Gastroesophageal sphincter (tissue), 4 donors: Measurements from ENCODE around the gene LRP1B. TPM values are rescaled to one million over a fixed set of nuclear protein-coding genes. Genes with fewer than 3 reads are reported as not detected.

Experiments used
- ATAC-seq: fragments of 150-250 bp; one replicate; pipeline ENCODE4 v1.9.1; 2016; ENCODE audit warnings: mild to moderate bottlenecking, moderate library complexity
- H3K27ac ChIP-seq, 4 donors: fragments of 200-600 bp; sonication (generic) in 3 of 4; 1 replicate in 3 of 4; 2 replicates in 1 of 4; pipeline ENCODE4 v1.5.1; 2016 to 2019
- H3K27me3 ChIP-seq: fragments of 200-600 bp; sonication (generic); one replicate; pipeline ENCODE4 v1.5.1; 2019
- H3K36me3 ChIP-seq, 2 donors: fragments of 200-600 bp; sonication (generic); one replicate each; pipeline ENCODE4 v1.5.1; 2019; ENCODE audit warnings: control low read depth in 1 of 2
- H3K4me1 ChIP-seq, 3 donors: fragments of 200-600 bp; sonication (generic); 1 replicate in 2 of 3; 2 replicates in 1 of 3; pipeline ENCODE4 v1.5.1; 2016 to 2019; ENCODE audit warnings: control low read depth in 2 of 3
- H3K4me3 ChIP-seq, 2 donors: fragments of 200-600 bp; sonication (generic); one replicate each; pipeline ENCODE4 v1.5.1; 2019; ENCODE audit warnings: mild to moderate bottlenecking in 1 of 2, moderate library complexity in 1 of 2
- H3K9me3 ChIP-seq, 3 donors: fragments of 200-600 bp; sonication (generic); one replicate each; pipeline ENCODE4 v1.5.1; 2017 to 2019; ENCODE audit warnings: control low read depth in 2 of 3
- CTCF ChIP-seq, 4 experiments: fragments of 200-600 bp in 2 of 4; fragments of 450-650 bp in 2 of 4; sonication (generic) in 1 of 4; IDR thresholded peaks; one replicate each; pipeline ENCODE4 v1.5.1; 2017 to 2019; ENCODE audit warnings: antibody characterized with exemption in 4 of 4, mild to moderate bottlenecking in 2 of 4, moderate library complexity in 2 of 4
- EP300 ChIP-seq: sonication (generic); formaldehyde crosslinking; IDR thresholded peaks from one replicate; pipeline ENCODE4 v1.6.1; 2017; ENCODE audit warnings: antibody characterized with exemption, mild to moderate bottlenecking
- POLR2A ChIP-seq, 2 donors: fragments of 450-650 bp; IDR thresholded peaks; one replicate each; pipeline ENCODE4 v1.6.1; 2017; ENCODE audit warnings: antibody characterized with exemption in 2 of 2, mild to moderate bottlenecking in 2 of 2, moderate library complexity in 1 of 2
- POLR2AphosphoS5 ChIP-seq: sonication (generic); formaldehyde crosslinking; IDR thresholded peaks from one replicate; pipeline ENCODE4 v1.6.1; 2017; ENCODE audit warnings: antibody characterized with exemption
- WGBS, 2 donors: methylation state at CpG; one replicate each; pipeline ENCODE4 v1.1.5; 2018; ENCODE audit warnings: low coverage in 1 of 2; 5-methylcytosine and 5-hydroxymethylcytosine counted together
- total RNA-seq, 4 donors: library from RNA; depleted of rRNA; stranded (reverse); fragments of >200 nt; gene quantifications; one replicate each; pipeline ENCODE4 v1.1.0, GENCODE V29; 2016

LRP1B gene
- total RNA-seq, 4 donors from 2014 or later: 0.27 to 20.7 (median 3.2) TPM

DNA sequence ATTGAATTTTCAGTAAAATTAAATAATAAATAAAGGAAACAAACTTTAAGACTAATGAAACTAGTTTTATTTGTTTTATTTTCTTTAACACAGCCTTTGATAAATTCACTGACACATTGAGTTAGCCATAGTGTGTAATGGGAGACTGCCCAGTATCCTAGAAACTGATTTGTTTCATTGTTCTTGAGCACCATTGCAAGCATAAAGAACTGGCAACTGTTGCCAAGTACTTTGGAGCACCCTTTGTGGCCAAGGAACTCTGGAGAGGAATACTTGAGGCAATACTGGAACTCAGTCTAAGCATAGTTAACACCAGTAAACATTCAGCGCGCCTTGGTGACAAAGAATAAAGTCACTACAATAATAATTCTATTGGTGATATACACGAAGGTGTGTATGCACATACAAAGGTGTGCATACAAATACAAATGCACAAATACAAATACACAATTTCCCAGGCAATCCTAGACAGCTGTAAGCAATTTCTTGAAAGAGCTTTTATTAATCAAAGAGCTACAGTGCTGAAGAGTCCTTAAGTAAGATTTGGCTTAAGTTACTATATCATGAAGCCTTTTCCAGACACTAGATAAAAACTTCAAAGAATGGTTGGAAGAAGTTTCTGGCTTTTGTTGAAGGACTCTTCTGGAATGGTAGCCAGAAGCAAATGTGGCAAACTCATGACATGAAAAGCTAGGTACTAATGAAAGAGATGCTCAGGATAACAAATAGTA lies 1371.2 kb downstream of the LRP1B start:
- no peak overlapping the region for H3K4me3 ChIP-seq
- no peaks in the 10 kb centered on the region for H3K27me3 ChIP-seq
- H3K27ac ChIP-seq: no peak overlapping the region
- 81 to 88% methylated on average over 3 of the region's 3 CpGs for WGBS, 2 donors
- no peak for ATAC-seq
- no peaks in the 10 kb centered on the region for H3K4me1 ChIP-seq
- no peaks in the 10 kb centered on the region for H3K36me3 ChIP-seq
- no peaks in the 10 kb centered on the region for H3K9me3 ChIP-seq
- TF ChIP-seq POLR2AphosphoS5: no peak

DNA sequence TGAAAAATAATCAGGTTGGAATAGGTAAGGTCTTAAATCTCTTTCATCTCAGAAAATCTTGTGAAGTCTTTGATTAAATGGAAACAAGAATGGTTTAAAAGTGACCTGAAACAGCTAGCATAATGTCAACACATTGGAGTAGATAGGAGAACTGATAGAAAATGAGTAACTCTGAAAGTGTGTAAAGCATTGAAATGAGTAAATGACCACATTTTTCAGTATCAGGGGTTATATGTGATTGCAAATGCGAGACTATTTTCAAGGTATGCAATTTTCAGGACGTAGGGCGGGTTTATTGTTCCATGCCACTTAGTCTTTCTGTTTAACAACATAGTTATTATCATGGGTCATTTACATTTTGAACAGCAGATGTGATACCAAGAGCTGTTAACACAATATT lies 1383.2 kb downstream of the LRP1B start:
- no peak overlapping the region for H3K4me3 ChIP-seq
- no peaks in the 10 kb centered on the region for H3K27me3 ChIP-seq
- H3K27ac ChIP-seq: no peak overlapping the region
- no peak for ATAC-seq
- 93 to 96% methylated on average over 3 of the region's 3 CpGs for WGBS, 2 donors
- H3K36me3 ChIP-seq: no peaks in the 10 kb centered on the region
- H3K4me1 ChIP-seq: no peaks in the 10 kb centered on the region
- TF ChIP-seq CTCF (IDR thresholded peaks at IDR 0.05): no peak
- no peak for TF ChIP-seq POLR2A (IDR thresholded peaks at IDR 0.05)
- no peak for TF ChIP-seq POLR2AphosphoS5
- no peak for TF ChIP-seq EP300
- H3K9me3 ChIP-seq: no peaks in the 10 kb centered on the region

- Histone ChIP-seq H3K27ac (no peak overlapping the region), H3K27me3 (no peaks in the 10 kb centered on the region), H3K36me3 (no peaks in the 10 kb centered on the region), H3K9me3 (no peaks in the 10 kb centered on the region), H3K4me3 (no peak overlapping the region), H3K4me1 (no peaks in the 10 kb centered on the region)
- ATAC-seq: no peak
- 58 to 71% methylated on average over 1 to 2 of the region's 2 CpGs for WGBS, 2 donors
- TF ChIP-seq POLR2A (IDR thresholded peaks at IDR 0.05) (no peak), EP300 (no peak), POLR2AphosphoS5 (no peak), CTCF (IDR thresholded peaks at IDR 0.05) (no peak)
Observed at GRCh38 chr2:140747090-140747489, 1383.7 kb downstream of the LRP1B start.

DNA sequence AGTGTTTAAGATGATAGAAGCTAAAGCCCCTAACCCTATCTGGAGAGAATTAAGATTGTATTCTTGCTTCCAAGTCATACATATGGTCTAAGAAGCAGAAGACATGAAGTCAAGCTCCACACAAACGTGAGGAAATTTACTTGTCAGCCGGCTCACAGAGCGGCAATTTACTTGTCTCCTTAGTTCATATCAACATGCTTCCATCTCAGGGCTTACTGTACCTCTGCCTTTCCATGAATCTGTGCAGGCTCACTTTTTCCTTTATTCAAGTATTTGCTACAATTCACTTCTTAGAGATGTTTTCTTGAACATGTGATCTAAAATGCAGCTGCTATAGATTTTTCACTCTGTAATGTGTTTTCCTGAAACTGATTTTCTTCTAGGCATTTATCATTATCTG lies 1386.4 kb downstream of the LRP1B start:
- no peaks in the 10 kb centered on the region for H3K4me1 ChIP-seq

DNA sequence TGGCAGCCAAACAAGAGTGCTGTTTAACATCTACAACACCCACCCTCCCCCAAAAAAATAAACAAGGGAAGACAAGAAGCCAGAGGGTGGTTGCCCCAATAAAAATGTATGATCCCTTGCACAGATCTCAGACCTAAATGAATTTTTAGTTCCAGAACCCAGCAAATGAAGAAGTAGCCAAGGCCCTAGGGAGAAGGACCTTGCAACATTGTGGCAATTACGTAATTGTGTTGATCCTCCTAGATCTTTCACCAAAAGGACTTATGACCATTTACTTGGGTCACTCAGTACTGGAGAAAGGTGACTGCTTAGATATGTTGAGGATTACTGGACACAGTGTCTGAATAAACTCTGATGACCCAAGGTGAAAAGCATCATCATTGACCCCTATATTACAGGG lies 1393.8 kb downstream of the LRP1B start:
- H3K27ac ChIP-seq: no peak overlapping the region
- WGBS, 2 donors: 95% methylated on average over 1 of the region's 1 CpG; no CpG with 5 or more reads in 1 of the 2 donors
- H3K36me3 ChIP-seq: no peaks in the 10 kb centered on the region
- no peak overlapping the region for H3K4me3 ChIP-seq
- peaks cover 0 to 5% (median 0%) of the 10 kb centered on the region in 3 donors for H3K9me3 ChIP-seq
- no peak for ATAC-seq
- H3K4me1 ChIP-seq: no peaks in the 10 kb centered on the region
- no peaks in the 10 kb centered on the region for H3K27me3 ChIP-seq
- no peak for TF ChIP-seq POLR2A (IDR thresholded peaks at IDR 0.05)
- TF ChIP-seq POLR2AphosphoS5: no peak
- no peak for TF ChIP-seq CTCF (IDR thresholded peaks at IDR 0.05)
- TF ChIP-seq EP300: no peak

More for the DNA sequence above, 1386.4 kb downstream of the LRP1B start:
- Histone ChIP-seq H3K36me3 (no peaks in the 10 kb centered on the region), H3K27ac (no peak overlapping the region), H3K27me3 (no peaks in the 10 kb centered on the region), H3K9me3 (no peaks in the 10 kb centered on the region), H3K4me3 (no peak overlapping the region)
- 66 to 79% methylated on average over 3 of the region's 3 CpGs for WGBS, 2 donors
- TF ChIP-seq POLR2A (IDR thresholded peaks at IDR 0.05) (no peak), EP300 (no peak), POLR2AphosphoS5 (no peak), CTCF (IDR thresholded peaks at IDR 0.05) (no peak)
- no peak for ATAC-seq
